Activated T-cell treated with anti-CD3 and anti-CD28 coated beads, Interleukin-2, amount 50 U/mL, for 72 hours (primary cell): Measurements from ENCODE around the gene DUSP22. TPM values are rescaled to one million over a fixed set of nuclear protein-coding genes. Genes with fewer than 3 reads are reported as not detected.

Experiments
- ATAC-seq, 2 donors: fragments of 150-1000 bp; cut with Tn5 transposase; replicated peaks in 1 of 2; 2 replicates each; pipeline ENCODE4 v1.10.0; 2021; ENCODE audit warnings: moderate library complexity in 2 of 2, mild to moderate bottlenecking in 1 of 2
- DNase-seq, 2 donors: peaks; one replicate each; pipeline ENCODE4 v3.0.0; 2021 to 2022; ENCODE audit warnings: mixed read lengths in 1 of 2
- H3K27ac Mint-ChIP-seq: one replicate; pipeline ENCODE4 v1.8.0; 2022; ENCODE audit warnings: mild to moderate bottlenecking, moderate library complexity, mixed read lengths
- H3K27me3 Mint-ChIP-seq: one replicate; pipeline ENCODE4 v1.8.0; 2022; ENCODE audit warnings: low read depth, mixed read lengths
- H3K36me3 Mint-ChIP-seq, 2 donors: one replicate each; pipeline ENCODE4 v1.8.0; 2022; ENCODE audit warnings: mixed read lengths in 2 of 2, mild to moderate bottlenecking in 1 of 2; ENCODE audit not compliant: insufficient read depth in 2 of 2
- H3K4me1 Mint-ChIP-seq: one replicate; pipeline ENCODE4 v1.8.0; 2022; ENCODE audit warnings: low read depth, mixed read lengths
- H3K4me3 Mint-ChIP-seq, 2 donors: one replicate each; pipeline ENCODE4 v1.8.0; 2022; ENCODE audit warnings: mild to moderate bottlenecking in 2 of 2, mixed read lengths in 2 of 2, moderate library complexity in 2 of 2
- H3K9me3 Mint-ChIP-seq, 2 donors: one replicate each; pipeline ENCODE4 v1.8.0; 2022; ENCODE audit warnings: mixed read lengths in 2 of 2
- total RNA-seq, 2 donors: library from RNA; stranded (reverse); gene quantifications; one replicate each; pipeline ENCODE4 v1.2.3, GENCODE V29; 2022

The DUSP22 gene
- total RNA-seq, 2 donors from 2014 or later = 43.6 to 48.6 TPM

- Mint-ChIP-seq H3K4me1 (peaks cover 19% of the 10 kb centered on the region), H3K4me3 (peak overlapping the region in 1 of 2 donors; percentile 38), H3K36me3 (peaks cover 0 to 2% of the 10 kb centered on the region in 2 donors), H3K27me3 (no peaks in the 10 kb centered on the region), H3K27ac (no peak overlapping the region), H3K9me3 (peaks cover 0 to 2% of the 10 kb centered on the region in 2 donors)
- ATAC-seq (peak; percentile 42 to 63), DNase-seq (peak in 1 of 2 donors; percentile 31)
These were observed 64.6 kb downstream of the DUSP22 start for GRCh38 chr6:356828-357251.

- H3K4me1 Mint-ChIP-seq = peaks cover 19% of the 10 kb centered on the region
- DNase-seq (no peak), ATAC-seq (no peak)
- H3K27me3 Mint-ChIP-seq = no peaks in the 10 kb centered on the region
- H3K27ac Mint-ChIP-seq = no peak overlapping the region
- H3K9me3 Mint-ChIP-seq = peaks cover 0 to 2% of the 10 kb centered on the region in 2 donors
- peak overlapping the region in 1 of 2 donors; percentile 38 for H3K4me3 Mint-ChIP-seq
- peaks cover 0 to 2% of the 10 kb centered on the region in 2 donors for H3K36me3 Mint-ChIP-seq
These were observed 65.0 kb downstream of the DUSP22 start for GRCh38 chr6:357261-357790.

- Mint-ChIP-seq H3K4me1 (peaks cover 19% of the 10 kb centered on the region), H3K27me3 (no peaks in the 10 kb centered on the region), H3K27ac (no peak overlapping the region), H3K36me3 (peaks cover 0 to 2% of the 10 kb centered on the region in 2 donors), H3K9me3 (peaks cover 2 to 3% of the 10 kb centered on the region in 2 donors), H3K4me3 (no peak overlapping the region)
- DNase-seq (no peak), ATAC-seq (no peak)
These were observed 65.6 kb downstream of the DUSP22 start for GRCh38 chr6:357791-358341.

- Mint-ChIP-seq H3K4me1 (peaks cover 19% of the 10 kb centered on the region), H3K9me3 (peaks cover 2 to 3% of the 10 kb centered on the region in 2 donors), H3K27ac (no peak overlapping the region), H3K36me3 (peaks cover 0 to 2% of the 10 kb centered on the region in 2 donors), H3K27me3 (no peaks in the 10 kb centered on the region), H3K4me3 (no peak overlapping the region)
- ATAC-seq (no peak), DNase-seq (no peak)
These were observed 66.1 kb downstream of the DUSP22 start for GRCh38 chr6:358432-358831.

GRCh38 chr6:358847-359246, 66.6 kb downstream of the DUSP22 start:
- H3K4me1 Mint-ChIP-seq = peaks cover 19% of the 10 kb centered on the region
- peaks cover 0 to 2% of the 10 kb centered on the region in 2 donors for H3K36me3 Mint-ChIP-seq
- DNase-seq = no peak
- H3K27ac Mint-ChIP-seq = no peak overlapping the region
- H3K9me3 Mint-ChIP-seq = peaks cover 2 to 3% of the 10 kb centered on the region in 2 donors
- H3K4me3 Mint-ChIP-seq = no peak overlapping the region
- no peaks in the 10 kb centered on the region for H3K27me3 Mint-ChIP-seq
- no peak for ATAC-seq

- H3K27ac Mint-ChIP-seq = no peak overlapping the region
- ATAC-seq (no peak), DNase-seq (no peak)
- H3K4me1 Mint-ChIP-seq = peaks cover 19% of the 10 kb centered on the region
- H3K36me3 Mint-ChIP-seq = peaks cover 4 to 6% of the 10 kb centered on the region in 2 donors
- H3K9me3 Mint-ChIP-seq = peaks cover 2 to 7% of the 10 kb centered on the region in 2 donors
- no peak overlapping the region for H3K4me3 Mint-ChIP-seq
- H3K27me3 Mint-ChIP-seq = no peaks in the 10 kb centered on the region
These were observed 67.2 kb downstream of the DUSP22 start for GRCh38 chr6:359261-360035.

DNA sequence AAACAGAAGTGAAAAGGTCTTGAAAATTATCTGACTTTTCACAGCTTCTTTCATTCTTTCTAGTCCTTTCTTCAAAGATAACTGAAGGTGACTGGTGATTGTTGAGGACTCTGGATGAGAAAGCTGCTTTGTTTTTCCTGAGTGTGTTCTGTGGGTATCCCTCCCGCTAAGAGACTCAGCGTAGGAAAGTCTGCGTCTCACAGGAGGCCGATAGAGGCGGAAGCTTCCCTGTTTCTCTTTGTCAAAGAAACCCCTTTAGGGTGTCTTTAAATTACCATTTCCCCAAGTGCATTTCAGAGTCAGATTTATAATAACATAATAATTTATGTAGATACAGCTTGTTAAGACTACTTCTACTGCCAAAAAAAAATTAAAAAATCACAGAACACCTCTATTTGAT, 68.1 kb downstream of the DUSP22 start:
- Mint-ChIP-seq H3K4me1 (peaks cover 19% of the 10 kb centered on the region), H3K36me3 (peaks cover 4 to 6% of the 10 kb centered on the region in 2 donors), H3K27ac (no peak overlapping the region), H3K27me3 (no peaks in the 10 kb centered on the region), H3K9me3 (peaks cover 2 to 7% of the 10 kb centered on the region in 2 donors), H3K4me3 (no peak overlapping the region)
- ATAC-seq (no peak), DNase-seq (no peak)

GRCh38 chr6:360764-361373, 68.6 kb downstream of the DUSP22 start:
- DNase-seq (no peak), ATAC-seq (no peak)
- H3K27ac Mint-ChIP-seq = no peak overlapping the region
- H3K9me3 Mint-ChIP-seq = peaks cover 2 to 7% of the 10 kb centered on the region in 2 donors
- H3K27me3 Mint-ChIP-seq = no peaks in the 10 kb centered on the region
- peaks cover 19% of the 10 kb centered on the region for H3K4me1 Mint-ChIP-seq
- peaks cover 4 to 6% of the 10 kb centered on the region in 2 donors for H3K36me3 Mint-ChIP-seq
- no peak overlapping the region for H3K4me3 Mint-ChIP-seq

DNA sequence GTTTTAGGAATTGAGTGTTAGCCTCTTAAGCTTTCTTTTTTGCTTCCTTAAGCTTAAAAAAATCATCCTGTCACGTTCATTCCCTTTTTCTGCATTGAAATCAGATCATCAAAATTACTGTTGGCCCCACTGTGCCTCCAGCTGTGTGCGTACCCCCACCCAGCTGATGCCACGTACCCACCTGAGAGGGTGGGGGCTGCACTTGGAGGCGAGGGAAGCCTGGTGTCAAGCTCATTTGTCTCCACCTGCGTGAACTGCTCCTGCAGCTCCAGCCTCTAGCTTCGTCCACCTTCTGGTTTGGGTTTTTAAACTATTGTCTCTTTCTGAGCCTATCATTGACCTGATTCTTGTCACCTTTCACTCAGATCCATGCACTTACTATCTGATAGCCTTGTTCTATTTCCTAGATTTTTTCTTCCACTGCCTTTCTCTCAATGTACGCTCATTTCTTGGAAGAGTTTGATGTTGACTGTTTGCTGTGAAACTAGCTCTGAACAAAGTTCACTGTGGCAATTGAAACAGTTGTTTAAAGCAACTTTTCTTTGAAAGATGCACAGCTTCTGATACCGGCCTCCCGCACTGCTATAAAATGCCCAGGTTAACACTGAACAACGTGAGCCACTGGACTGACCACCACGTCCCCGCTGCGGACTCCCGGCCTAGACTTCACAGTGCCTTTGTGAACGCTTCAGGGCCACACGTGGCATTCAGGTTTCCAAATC, 69.3 kb downstream of the DUSP22 start:
- H3K9me3 Mint-ChIP-seq = peaks cover 2 to 7% of the 10 kb centered on the region in 2 donors
- ATAC-seq (no peak), DNase-seq (no peak)
- H3K36me3 Mint-ChIP-seq = peaks cover 4 to 6% of the 10 kb centered on the region in 2 donors
- H3K4me1 Mint-ChIP-seq = peaks cover 18% of the 10 kb centered on the region
- H3K4me3 Mint-ChIP-seq = no peak overlapping the region
- H3K27me3 Mint-ChIP-seq = no peaks in the 10 kb centered on the region
- no peak overlapping the region for H3K27ac Mint-ChIP-seq

- Mint-ChIP-seq H3K9me3 (peaks cover 2 to 7% of the 10 kb centered on the region in 2 donors), H3K36me3 (peaks cover 4 to 6% of the 10 kb centered on the region in 2 donors), H3K4me3 (no peak overlapping the region), H3K4me1 (peaks cover 10% of the 10 kb centered on the region), H3K27ac (no peak overlapping the region), H3K27me3 (peaks cover 5% of the 10 kb centered on the region)
- ATAC-seq (no peak), DNase-seq (no peak)
These were observed 70.1 kb downstream of the DUSP22 start for GRCh38 chr6:362231-362923.

- DNase-seq (no peak), ATAC-seq (no peak)
- Mint-ChIP-seq H3K27me3 (peaks cover 10% of the 10 kb centered on the region), H3K36me3 (peaks cover 4 to 6% of the 10 kb centered on the region in 2 donors), H3K27ac (no peak overlapping the region), H3K9me3 (peaks cover 2 to 8% of the 10 kb centered on the region in 2 donors), H3K4me1 (peaks cover 5% of the 10 kb centered on the region), H3K4me3 (no peak overlapping the region)
These were observed 70.6 kb downstream of the DUSP22 start for GRCh38 chr6:362924-363249.

GRCh38 chr6:363291-363690, 71.0 kb downstream of the DUSP22 start:
- H3K36me3 Mint-ChIP-seq = peaks cover 4 to 6% of the 10 kb centered on the region in 2 donors
- no peak overlapping the region for H3K4me3 Mint-ChIP-seq
- H3K4me1 Mint-ChIP-seq = peaks cover 3% of the 10 kb centered on the region
- H3K27ac Mint-ChIP-seq = no peak overlapping the region
- no peak for DNase-seq
- peaks cover 11% of the 10 kb centered on the region for H3K27me3 Mint-ChIP-seq
- H3K9me3 Mint-ChIP-seq = peaks cover 2 to 8% of the 10 kb centered on the region in 2 donors
- no peak for ATAC-seq
